SK-MEL-5 (cell line): ENCODE measurements around the gene PCDHB15. TPM values are rescaled to one million over a fixed set of nuclear protein-coding genes. Genes with fewer than 3 reads are reported as not detected.
"Not testable (repeated sequence)": the region's sequence is repeated elsewhere in the genome, so short reads cannot be mapped to it uniquely, and the experiment has no call there.

Experiments used
- DNase-seq: peaks from one replicate; pipeline ENCODE4 v3.0.0-alpha.2; 2016; ENCODE audit warnings: low read depth, low spot score
- in situ Hi-C: cut with HindIII; loops from 2 replicates; pipeline ENCODE4 v1.10.0; 2016; ENCODE audit warnings: low sequenced_read_pairs, high pct_unique_total_duplicates, low pct_unique_long_range_greater_than_20kb
- total RNA-seq: library from RNA; depleted of rRNA; stranded (reverse); fragments of >200 nt; shearing (Covaris generic); gene quantifications from 2 replicates; pipeline ENCODE4 v1.2.3, GENCODE V29; 2014; rRNA removed

Gene PCDHB15
- total RNA-seq, 1 experiment from 2014 or later, result 1.1 TPM

DNA sequence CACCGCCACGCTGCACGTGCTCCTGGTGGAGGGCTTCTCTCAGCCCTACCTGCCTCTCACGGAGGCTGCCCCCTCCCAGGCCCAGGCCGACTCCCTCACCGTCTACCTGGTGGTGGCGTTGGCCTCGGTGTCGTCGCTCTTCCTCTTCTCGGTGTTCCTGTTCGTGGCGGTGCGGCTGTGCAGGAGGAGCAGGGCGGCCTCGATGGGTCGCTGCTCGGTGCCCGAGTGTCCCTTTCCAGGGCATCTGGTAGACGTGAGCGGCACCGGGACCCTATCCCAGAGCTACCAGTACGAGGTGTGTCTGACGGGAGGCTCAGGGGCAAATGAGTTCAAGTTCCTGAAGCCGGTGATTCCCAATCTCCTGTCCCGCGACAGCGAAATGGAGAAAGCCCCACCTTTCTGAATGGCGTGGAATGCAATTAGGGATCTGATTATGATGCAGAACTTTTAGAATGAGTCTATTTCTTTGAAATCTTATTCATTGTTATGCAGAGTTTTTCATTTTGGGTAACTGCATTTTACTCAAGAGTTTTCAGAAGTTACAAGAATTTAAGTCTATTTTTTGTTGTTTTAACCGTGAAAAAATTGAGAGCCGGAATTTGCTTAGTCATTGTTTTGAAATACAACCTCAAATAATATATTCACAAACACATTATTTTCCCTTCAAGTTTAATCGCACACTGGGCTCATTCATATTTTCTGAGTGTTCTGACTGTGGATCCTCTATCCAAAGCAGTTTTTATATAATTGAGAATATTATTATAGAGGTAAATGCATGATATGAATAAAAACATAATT, 8.5 kb upstream of the PCDHB15 start:
- in situ Hi-C loops, result no loop called here
- no peak for DNase-seq

DNA sequence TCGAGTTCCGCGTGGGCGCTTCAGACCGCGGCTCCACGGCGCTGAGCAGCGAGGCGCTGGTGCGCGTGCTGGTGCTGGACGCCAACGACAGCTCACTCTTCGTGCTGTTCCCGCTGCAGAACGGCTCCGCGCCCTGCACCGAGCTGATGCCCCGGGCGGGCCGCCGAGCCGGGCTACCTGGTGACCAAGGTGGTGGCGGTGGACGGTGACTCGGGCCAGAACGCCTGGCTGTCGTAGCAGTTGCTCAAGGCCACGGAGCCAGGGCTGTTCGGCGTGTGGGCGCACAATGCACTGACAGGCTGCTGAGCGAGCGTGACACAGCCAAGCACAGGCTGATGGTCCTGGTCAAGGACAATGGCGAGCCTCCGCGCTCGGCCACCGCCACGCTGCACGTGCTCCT, 3.7 kb upstream of the PCDHB15 start:
- DNase-seq, result no peak
- in situ Hi-C loops, result no loop called here

DNA sequence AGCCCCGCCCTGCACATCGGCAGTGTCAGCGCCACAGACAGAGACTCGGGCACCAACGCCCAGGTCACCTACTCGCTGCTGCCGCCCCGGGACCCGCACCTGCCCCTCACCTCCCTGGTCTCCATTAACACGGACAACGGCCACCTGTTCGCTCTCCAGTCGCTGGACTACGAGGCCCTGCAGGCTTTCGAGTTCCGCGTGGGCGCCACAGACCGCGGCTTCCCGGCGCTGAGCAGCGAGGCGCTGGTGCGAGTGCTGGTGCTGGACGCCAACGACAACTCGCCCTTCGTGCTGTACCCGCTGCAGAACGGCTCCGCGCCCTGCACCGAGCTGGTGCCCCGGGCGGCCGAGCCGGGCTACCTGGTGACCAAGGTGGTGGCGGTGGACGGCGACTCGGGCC, 1.8 kb downstream of the PCDHB15 start:
- DNase-seq, in situ Hi-C loops: not testable (repeated sequence)

DNA sequence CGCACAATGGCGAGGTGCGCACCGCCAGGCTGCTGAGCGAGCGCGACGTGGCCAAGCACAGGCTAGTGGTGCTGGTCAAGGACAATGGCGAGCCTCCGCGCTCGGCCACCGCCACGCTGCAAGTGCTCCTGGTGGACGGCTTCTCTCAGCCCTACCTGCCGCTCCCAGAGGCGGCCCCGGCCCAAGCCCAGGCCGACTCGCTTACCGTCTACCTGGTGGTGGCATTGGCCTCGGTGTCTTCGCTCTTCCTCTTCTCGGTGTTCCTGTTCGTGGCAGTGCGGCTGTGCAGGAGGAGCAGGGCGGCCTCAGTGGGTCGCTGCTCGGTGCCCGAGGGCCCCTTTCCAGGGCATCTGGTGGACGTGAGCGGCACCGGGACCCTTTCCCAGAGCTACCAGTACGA, 2.2 kb downstream of the PCDHB15 start:
- in situ Hi-C loops, DNase-seq: not testable (repeated sequence)

DNA sequence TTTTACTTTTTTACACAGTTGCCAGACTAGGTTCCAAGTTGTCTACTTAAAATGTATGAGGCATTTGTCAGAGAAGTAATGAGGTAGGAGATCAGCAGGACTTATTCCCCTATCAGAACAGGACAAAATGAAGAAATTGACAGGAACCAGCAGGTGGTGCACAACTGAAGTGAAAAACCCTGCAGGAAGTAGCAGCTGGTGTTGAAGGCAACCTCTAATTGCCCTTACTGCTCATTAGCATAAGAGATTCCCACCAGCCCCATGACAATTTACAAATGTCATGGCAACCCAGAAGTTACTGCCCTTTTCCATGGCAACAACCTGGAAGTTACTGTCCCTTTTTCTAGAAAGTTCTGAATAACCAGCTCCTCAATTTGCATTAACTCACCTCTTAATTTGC, 5.4 kb downstream of the PCDHB15 start:
- no peak for DNase-seq
- in situ Hi-C loops, result no loop called here

DNA sequence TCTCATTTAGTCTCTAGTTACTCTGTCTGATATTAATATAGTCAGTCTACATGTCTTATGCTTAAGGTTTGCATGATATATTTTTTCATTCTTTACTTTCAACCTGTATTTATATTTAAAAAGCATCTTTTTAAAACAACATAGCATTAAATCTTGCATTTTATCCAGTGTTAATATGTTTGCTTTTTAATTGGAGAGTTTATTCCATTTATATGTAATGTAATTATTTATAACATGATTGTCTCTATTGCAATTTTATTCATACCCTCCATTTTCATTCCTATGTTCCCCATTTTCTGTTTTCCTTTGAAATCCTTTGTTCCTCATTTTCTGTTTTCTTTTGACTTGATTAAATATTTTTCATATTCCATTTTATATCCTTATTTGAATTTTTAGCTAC, 13.3 kb downstream of the PCDHB15 start:
- DNase-seq, result no peak
- in situ Hi-C loops, result no loop called here

DNA sequence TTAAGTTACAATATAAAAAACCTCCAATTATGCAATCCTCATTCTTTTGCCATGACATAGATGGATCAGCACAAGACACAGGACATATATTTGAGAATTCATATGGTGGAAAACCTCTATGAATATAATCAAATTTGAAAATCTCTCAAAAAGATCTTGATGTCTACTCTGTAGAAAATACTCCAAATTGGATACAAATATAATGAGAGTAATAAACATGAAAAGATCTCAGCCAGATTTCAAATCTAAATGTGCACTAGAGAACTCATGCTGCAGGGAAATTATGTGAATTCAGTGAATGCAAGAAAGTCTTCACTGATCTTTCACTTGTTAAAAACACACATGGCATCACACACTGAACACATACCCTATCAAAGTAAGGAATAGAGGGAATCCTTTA, 13.8 kb downstream of the PCDHB15 start:
- in situ Hi-C loops, result no loop called here
- DNase-seq, result no peak

DNA sequence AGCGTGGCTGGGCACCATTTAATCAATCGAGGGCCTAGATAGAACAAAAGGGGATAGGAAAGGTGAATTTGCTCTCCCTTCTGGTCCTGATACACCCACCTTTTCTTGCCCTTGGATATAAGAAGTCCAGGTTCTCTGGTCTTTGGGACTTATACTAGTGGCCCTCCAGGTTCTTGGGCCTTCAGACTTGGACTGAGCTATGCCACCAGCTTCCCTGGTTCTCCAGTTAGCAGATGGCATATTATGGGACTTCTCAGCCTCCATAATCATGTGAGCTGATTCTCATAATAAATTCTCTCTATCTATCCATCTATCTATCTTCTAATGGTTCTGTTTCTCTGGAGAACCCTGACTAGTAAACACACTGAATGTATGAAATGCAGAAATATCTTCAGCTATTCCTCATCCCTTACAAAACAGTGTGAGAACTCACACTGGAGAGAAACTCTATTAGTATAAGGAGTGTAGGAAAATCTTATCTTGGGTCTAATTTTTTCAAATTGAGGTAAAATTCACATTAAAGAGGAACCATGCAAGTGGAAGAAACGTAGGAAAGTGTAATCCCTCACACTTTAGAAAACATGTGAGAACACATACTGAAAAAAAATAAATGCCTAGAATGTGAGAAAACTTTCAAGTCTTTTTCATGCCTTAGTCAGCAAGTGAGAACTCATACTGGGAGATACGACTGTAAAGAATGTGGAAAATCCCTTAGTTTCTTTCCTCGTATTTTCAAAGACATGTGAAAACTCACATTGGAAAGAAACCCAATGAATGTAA, 15.5 kb downstream of the PCDHB15 start:
- in situ Hi-C loops, result no loop called here
- no peak for DNase-seq

DNA sequence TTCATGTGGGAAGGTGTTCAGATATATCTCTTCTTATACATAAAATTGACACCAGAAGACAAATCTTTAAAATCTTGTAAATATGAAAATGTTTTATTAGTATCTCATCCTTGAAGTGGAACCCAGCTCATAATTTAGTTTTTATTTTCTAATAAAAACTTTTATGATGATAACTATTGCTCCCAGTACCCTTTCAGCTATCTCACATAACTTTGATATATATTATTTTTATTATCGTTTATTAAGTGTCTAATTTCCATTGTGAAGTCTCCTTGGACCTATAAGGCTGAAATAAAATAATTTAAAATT, 16.0 kb downstream of the PCDHB15 start:
- DNase-seq, result no peak
- in situ Hi-C loops, result no loop called here

DNA sequence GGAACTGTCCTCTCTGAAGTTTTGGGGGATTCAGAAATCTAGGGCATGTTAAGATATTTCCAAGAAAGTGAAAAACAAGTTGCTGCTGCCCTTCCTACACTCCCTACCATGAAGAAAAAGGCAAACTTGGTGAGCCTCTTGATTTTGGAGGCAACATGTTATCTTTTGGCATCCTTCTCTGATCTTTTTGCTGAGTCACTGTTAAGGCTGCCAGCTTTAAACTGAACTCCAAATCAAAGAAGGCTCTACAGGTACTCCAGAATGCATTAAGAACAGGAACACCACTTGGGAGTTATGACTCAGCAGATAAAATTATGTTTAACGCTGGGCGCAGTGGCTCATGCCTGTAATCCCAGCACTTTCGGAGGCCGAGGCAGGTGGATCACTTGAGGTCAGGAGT, 24.0 kb downstream of the PCDHB15 start:
- in situ Hi-C loops, result no loop called here
- DNase-seq, result no peak

DNA sequence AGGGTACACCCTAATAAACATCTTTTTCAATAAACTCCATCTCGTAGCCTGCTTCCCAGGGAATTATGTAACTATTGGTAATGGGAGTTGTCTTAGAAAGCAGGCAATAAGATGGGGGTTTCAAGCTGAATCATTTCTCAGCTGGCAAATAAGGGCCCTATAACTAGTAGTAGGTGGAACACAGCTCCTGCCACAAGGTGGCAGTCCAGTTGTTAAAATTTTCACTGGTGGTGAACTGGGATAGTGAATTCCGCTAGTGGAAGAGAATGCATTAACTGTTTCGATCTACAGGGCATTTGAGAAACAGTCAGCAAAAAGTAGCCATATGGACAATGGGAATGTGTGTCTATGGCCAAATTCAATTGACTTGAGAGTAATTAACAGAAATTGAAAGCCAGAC, 27.7 kb downstream of the PCDHB15 start:
- in situ Hi-C loops, result no loop called here
- DNase-seq, result peak; percentile 25

DNA sequence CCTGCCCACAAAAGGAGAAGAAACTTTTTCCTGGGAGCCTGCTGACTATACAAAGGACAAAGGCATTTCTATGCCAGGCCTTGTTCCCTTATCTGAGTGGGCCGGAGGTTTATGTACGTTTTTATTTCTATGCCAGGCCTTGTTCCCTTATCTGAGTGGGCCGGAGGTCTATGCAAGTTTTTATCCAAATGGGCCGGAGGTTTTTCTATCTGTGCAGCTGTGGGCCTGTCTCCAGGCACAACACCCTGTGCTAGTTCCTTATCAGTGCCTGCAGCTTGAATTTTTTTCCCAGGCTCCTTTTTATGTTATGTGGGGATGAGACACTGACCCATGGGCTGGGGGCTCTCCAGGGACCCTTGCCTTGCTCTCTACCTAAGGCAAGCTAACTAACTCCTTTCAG, 53.2 kb downstream of the PCDHB15 start:
- in situ Hi-C loops, result no loop called here
- no peak for DNase-seq

Other genes with a start within 250 kb of the PCDHB15 start
- not detected in 2 replicates for gene PCDHB1, start 194.0 kb upstream of the PCDHB15 start, total RNA-seq
- gene PCDHB2, start 150.8 kb upstream of the PCDHB15 start, total RNA-seq, result 0.95 and 1.8 TPM in 2 replicates
- 0.13 and 0.21 TPM in 2 replicates for gene PCDHB3, start 144.9 kb upstream of the PCDHB15 start, total RNA-seq
- 0.40 and 0.43 TPM in 2 replicates for gene PCDHB4, start 123.6 kb upstream of the PCDHB15 start, total RNA-seq
- 2.0 and 3.1 TPM in 2 replicates for gene PCDHB5, start 110.2 kb upstream of the PCDHB15 start, total RNA-seq
- gene PCDHB6, start 95.3 kb upstream of the PCDHB15 start, total RNA-seq, result 0.21 and 0.43 TPM in 2 replicates
- 0.24 and 0.29 TPM in 2 replicates for gene PCDHB7, start 72.8 kb upstream of the PCDHB15 start, total RNA-seq
- 0.43 and 0.74 TPM in 2 replicates for gene PCDHB8, start 67.6 kb upstream of the PCDHB15 start, total RNA-seq
- gene PCDHB16, start 63.0 kb upstream of the PCDHB15 start, total RNA-seq, result 0.55 and 0.75 TPM in 2 replicates
- 0.05 and 0.90 TPM in 2 replicates for gene PCDHB9, start 58.2 kb upstream of the PCDHB15 start, total RNA-seq
- gene PCDHB10, start 53.0 kb upstream of the PCDHB15 start, total RNA-seq, result 0.37 and 0.40 TPM in 2 replicates
- 0.55 and 0.75 TPM in 2 replicates for gene PCDHB11, start 45.8 kb upstream of the PCDHB15 start, total RNA-seq
- gene PCDHB12, start 36.7 kb upstream of the PCDHB15 start, total RNA-seq, result 0.24 and 0.42 TPM in 2 replicates
- 0.66 and 0.77 TPM in 2 replicates for gene PCDHB13, start 31.5 kb upstream of the PCDHB15 start, total RNA-seq
- gene PCDHB14, start 22.1 kb upstream of the PCDHB15 start, total RNA-seq, result 0.24 and 0.40 TPM in 2 replicates
- 0.11 TPM in 1 of 2 replicates, not detected in the other for gene SLC25A2, start 58.7 kb downstream of the PCDHB15 start, total RNA-seq
- 60.5 and 60.9 TPM in 2 replicates for gene TAF7, start 75.4 kb downstream of the PCDHB15 start, total RNA-seq
- gene PCDHGA1, start 85.1 kb downstream of the PCDHB15 start, total RNA-seq, result 0.63 and 0.67 TPM in 2 replicates
- gene PCDHGA2, start 93.4 kb downstream of the PCDHB15 start, total RNA-seq, result 1.7 and 2.0 TPM in 2 replicates
- 0.32 TPM in 1 of 2 replicates, not detected in the other for gene PCDHGA3, start 98.4 kb downstream of the PCDHB15 start, total RNA-seq
- gene PCDHGB1, start 104.7 kb downstream of the PCDHB15 start, total RNA-seq, result 1.2 and 1.6 TPM in 2 replicates
- 1.4 and 1.6 TPM in 2 replicates for gene PCDHGA4, start 109.6 kb downstream of the PCDHB15 start, total RNA-seq
- 1.5 and 1.7 TPM in 2 replicates for gene PCDHGB2, start 114.6 kb downstream of the PCDHB15 start, total RNA-seq
- gene PCDHGA5, start 118.8 kb downstream of the PCDHB15 start, total RNA-seq, result 0.56 and 0.66 TPM in 2 replicates
- 0.21 and 0.53 TPM in 2 replicates for gene PCDHGB3, start 124.8 kb downstream of the PCDHB15 start, total RNA-seq
- 1.8 and 2.4 TPM in 2 replicates for gene PCDHGA6, start 128.5 kb downstream of the PCDHB15 start, total RNA-seq
- 0.71 and 1.6 TPM in 2 replicates for gene PCDHGA7, start 137.3 kb downstream of the PCDHB15 start, total RNA-seq
- 0.08 and 0.26 TPM in 2 replicates for gene PCDHGB4, start 142.3 kb downstream of the PCDHB15 start, total RNA-seq
- gene PCDHGA8, start 147.2 kb downstream of the PCDHB15 start, total RNA-seq, result 0.05 and 0.13 TPM in 2 replicates
- gene PCDHGB5, start 152.6 kb downstream of the PCDHB15 start, total RNA-seq, result 0.29 and 0.50 TPM in 2 replicates
- gene PCDHGA9, start 157.4 kb downstream of the PCDHB15 start, total RNA-seq, result 0.03 and 0.45 TPM in 2 replicates
- gene PCDHGB6, start 162.6 kb downstream of the PCDHB15 start, total RNA-seq, result 0.21 and 0.40 TPM in 2 replicates
- 0.18 and 0.21 TPM in 2 replicates for gene PCDHGA10, start 167.6 kb downstream of the PCDHB15 start, total RNA-seq
- gene PCDHGB7, start 172.3 kb downstream of the PCDHB15 start, total RNA-seq, result 7.4 and 8.6 TPM in 2 replicates
- 0.21 and 0.58 TPM in 2 replicates for gene PCDHGA11, start 175.7 kb downstream of the PCDHB15 start, total RNA-seq
- 10.0 and 13.8 TPM in 2 replicates for gene PCDHGA12, start 185.1 kb downstream of the PCDHB15 start, total RNA-seq
- 9.8 and 12.5 TPM in 2 replicates for gene PCDHGC3, start 230.6 kb downstream of the PCDHB15 start, total RNA-seq
- 0.11 TPM in 1 of 2 replicates, not detected in the other for gene PCDHGC4, start 239.6 kb downstream of the PCDHB15 start, total RNA-seq
- gene PCDHGC5, start 243.7 kb downstream of the PCDHB15 start, total RNA-seq, result 0.05 and 0.19 TPM in 2 replicates